Stimulated activated CD4-positive, alpha-beta T cell treated with anti-CD3 and anti-CD28 coated beads, TNF-alpha, amount 100 ng/mL, for 24 hours (primary cell): Measurements from ENCODE around the gene CIAO3.

ENCODE experiments used
- DNase-seq, 3 experiments: peaks; one replicate each; pipeline ENCODE4 v3.0.0-alpha.2; 2020; ENCODE audit warnings: low read depth in 3 of 3

The CIAO3 gene

GRCh38 chr16:711548-712320, 29.1 kb downstream of the CIAO3 start:
- DNase-seq = peak; percentile 51 to 79 (median 71)

- no peak for DNase-seq
Measured at GRCh38 chr16:711084-711483, 29.7 kb downstream of the CIAO3 start.

GRCh38 chr16:710500-711075, 30.2 kb downstream of the CIAO3 start:
- DNase-seq = no peak

DNA sequence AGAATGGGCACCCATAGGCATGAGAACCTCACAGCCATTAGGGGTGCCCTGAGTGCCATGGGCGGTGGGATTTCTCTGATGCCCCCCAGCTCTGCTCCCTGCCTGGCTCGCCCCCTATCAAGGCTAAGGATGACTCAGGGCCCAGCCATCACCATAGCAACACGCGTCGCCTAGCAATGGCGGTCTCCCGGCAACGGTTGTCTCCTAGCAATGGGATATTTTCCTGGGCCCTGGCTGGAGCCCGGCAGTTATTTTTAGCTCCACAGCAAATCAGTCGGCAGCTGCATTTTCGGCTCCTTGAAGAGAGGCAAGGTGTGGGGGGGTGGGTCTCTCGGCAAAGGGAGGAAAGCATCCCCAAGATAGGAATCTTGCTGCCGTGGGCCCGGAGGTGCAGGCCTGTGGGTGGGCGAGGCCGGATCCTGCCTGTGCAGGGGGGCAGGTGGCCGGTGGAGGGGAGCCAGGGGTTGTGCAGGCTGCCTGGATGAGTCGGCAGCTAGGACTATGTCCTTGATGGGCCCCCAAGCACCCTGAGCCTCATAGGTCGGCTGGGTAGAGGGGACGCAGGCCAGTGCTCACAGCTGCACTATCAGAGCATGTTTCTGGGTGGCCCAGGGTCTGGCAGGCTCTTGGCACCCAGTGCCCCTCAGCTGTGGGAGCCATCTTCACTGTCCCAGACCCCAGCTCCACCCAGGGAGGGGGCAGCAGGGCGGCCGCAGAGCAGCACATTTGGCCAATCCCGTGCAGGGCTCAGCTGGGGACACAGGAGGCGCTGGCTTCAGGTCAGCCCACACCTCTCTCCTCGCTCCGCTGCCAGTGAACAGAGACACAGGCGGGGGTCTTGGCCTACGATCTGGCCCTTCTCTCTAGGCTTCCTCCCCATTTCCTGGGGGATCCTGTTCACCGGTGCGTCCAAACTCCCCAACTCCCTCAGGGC, 31.0 kb downstream of the CIAO3 start:
- DNase-seq = no peak

- DNase-seq = no peak
Measured at GRCh38 chr16:708959-709358, 31.8 kb downstream of the CIAO3 start.

GRCh38 chr16:708019-708418, 32.8 kb downstream of the CIAO3 start:
- no peak for DNase-seq

DNA sequence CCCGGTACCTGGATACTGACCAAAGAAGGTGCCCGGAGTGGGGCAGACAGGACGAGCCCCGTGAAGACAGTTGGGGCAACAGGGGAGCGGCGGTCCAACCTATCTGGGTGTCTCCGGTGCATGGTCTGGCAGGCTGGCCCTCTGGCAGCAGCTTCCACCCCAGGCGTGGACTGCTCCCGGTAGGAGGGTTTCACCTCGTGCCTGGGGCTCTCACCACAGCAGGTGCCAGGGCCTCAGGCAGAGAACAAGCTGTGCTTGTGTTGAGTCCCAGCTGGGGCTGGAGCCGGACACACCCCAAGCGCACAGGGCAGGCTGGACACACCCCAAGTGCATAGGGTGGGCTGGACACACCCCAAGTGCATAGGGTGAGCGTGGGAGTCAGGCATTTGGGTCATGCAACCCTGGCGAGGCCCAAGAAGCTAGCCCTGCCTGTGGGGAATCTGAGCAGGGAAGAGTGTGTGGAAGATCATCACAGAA, 33.7 kb downstream of the CIAO3 start:
- DNase-seq = no peak

GRCh38 chr16:706189-707061, 34.4 kb downstream of the CIAO3 start:
- DNase-seq = no peak

GRCh38 chr16:705431-706188, 35.2 kb downstream of the CIAO3 start, which contains the start of gene FBXL16:
Gene FBXL16 (minus strand): TSS chr16:705801. CDS start chr16:697405, 8,396 bp downstream.
- no peak for DNase-seq

- DNase-seq = no peak
Measured at GRCh38 chr16:704552-705380, 36.0 kb downstream of the CIAO3 start.

- DNase-seq = no peak
Measured at GRCh38 chr16:704047-704446, 36.8 kb downstream of the CIAO3 start.

DNA sequence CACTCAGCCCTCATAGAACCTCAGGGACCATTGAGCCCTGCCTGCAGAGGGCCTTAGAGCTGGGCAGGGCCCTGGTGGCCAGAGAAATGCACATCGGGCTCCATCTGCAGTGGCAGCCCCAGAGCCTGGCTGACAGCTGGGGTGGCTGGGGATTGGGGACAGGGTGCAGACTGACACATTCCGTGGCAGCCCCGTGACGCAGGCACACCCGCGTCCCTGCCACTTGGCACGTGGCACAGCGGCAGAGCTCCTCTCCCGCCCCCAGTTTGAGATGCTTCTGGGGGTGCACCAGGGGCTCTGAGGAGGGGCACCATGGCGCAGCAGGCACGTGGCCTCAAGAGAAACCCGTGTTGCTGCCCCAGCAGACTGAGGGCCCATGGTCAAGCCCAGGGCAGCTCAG, 37.4 kb downstream of the CIAO3 start:
- no peak for DNase-seq

DNA sequence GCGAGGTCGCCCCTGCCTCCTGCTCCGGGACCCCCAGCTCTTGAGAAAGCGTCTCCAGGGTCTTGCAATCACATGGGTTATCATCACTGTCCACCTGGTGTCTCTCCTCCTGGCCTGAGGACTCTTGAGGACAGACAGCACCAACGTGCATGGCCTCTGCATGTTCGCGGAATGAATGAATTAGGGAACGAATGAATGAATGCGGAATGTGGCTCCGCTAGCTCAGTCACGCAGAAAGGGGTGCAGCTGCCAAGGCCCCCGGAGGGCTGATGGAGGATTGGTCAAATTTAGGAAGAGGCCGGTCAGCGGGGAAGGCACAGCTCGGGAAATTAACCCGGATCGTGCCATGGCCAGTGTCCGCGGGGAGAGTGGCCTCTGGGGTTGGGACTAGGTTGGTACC, 38.5 kb downstream of the CIAO3 start:
- no peak for DNase-seq

DNA sequence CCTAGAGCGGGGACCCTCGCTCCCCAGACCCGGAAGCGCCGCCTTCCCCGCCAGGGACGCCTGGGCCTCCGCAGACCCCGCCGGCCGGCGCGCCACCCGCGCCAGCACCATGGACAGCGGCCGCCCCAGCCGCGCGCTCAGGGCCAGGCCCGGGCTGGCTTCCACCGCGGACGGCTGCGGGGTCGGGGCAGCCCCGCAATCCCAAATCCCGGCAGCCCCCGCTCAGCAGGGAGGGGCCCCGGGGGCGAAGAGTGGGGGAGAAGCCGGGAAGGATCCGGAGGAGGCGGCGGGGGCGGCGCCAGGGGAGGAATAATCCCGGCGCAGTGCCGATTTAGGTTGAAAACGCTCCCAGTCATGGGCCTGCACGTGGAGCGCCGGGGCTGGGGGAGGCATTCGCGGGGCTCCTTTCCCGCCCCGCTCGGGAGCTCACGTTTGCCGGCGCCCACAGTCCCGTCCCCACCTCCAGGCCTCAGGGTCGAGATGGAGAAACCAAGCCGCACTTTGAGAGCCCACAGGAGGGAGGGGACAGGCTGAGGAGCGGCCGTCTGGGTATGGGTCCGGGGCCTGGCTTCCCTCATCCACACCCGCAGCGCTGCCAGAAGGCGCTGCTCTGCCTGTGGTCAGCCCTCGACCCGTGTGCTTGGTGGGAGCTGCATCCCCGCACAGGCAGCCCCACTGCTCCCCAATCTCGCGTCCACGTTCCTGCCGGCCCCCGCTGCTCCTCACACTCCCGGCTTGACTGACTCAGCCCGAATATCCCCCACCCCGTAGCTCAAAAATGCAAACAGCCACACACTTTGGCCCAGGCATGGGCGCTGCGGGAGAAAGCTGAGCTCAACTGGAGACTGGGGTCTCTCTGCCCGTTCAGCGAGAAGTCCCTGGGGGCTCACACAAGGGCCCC, 39.9 kb downstream of the CIAO3 start:
- DNase-seq = no peak

DNA sequence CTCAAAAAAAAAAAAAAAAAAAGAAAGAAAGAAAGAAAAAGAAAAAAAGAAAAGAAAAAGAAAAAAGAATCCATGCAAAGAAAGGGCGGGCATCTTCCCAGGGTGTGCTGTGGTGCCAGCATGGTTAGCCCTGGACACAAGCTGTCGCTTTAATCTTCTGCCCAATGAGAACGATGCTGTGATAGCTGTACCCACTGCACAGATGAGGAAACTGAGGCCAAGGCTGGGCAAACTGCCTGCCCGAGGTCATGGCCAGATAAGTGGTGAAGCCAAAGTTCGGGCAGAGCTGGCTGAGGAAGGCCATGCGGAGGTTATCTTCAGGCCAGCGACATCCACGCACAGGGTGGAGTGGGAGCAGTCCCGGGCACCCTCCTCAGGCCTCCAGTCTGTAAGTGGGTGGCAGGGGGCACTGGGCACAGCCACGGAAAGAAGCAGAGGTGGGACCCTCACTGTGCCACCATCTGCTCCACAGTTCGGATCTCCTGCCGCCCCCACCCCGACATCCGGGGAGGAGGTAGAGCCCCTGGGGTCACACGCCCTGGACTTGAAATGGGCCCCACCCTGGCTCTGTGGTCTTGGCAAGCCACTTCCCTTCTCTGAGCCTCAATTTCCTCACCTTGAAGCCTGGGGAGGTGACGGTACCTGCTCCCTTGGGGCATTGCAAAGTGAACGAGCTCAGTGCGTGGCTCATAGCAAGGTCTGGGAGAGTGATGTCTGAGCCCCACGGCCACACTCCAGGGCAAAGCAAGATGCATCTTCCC, 41.7 kb downstream of the CIAO3 start:
- DNase-seq = no peak

- peak in 2 of 3 experiments; percentile 48 to 69 for DNase-seq
Measured at GRCh38 chr16:695355-696089, 45.3 kb downstream of the CIAO3 start.

DNA sequence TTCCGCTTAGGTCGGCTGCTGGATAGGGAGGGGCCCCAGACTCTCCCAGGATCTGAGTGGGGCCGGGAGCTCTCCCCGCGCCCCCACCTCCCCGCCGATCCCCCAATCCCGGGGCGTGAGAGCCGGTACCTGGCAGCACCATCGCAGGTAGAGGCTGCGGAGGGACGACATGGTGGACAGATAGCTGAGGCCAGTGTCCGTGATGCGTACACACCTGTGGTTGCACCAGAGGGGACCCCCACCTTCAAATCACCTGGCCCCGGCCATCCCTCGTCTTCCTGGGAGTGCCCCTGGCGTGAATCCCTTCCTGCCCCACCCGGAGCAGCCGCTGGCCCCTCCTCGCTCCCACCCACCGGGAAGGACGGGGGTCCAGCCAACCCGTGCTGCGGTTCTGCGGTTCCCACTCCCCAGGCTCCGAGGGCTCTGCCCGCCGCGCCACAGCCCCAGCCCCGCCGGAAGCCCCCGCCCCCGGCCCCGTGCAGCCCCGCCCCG, 45.9 kb downstream of the CIAO3 start:
- no peak for DNase-seq
